Neural cell (in vitro differentiated cells): ENCODE measurements around the gene PMEPA1. TPM values are rescaled to one million over a fixed set of nuclear protein-coding genes. Genes with fewer than 3 reads are reported as not detected.

Experiments used
- H2AFZ ChIP-seq: fragments of 200-600, 300-800 bp; sonication (generic), shearing (Covaris generic); 2 replicates; pipeline ENCODE4 v1.6.0; 2014; ENCODE audit warnings: low read depth, mild to moderate bottlenecking, antibody characterized with exemption, low read length, moderate library complexity
- H3F3A ChIP-seq: fragments of 200-600 bp; shearing (Covaris generic); 2 replicates; pipeline ENCODE4 v1.6.1; 2016; ENCODE audit warnings: mild to moderate bottlenecking, moderate library complexity, mixed read lengths, antibody characterized with exemption, low read length; ENCODE audit not compliant: insufficient read depth, poor library complexity, severe bottlenecking
- H3K27ac ChIP-seq: fragments of 200-600, 300-800 bp; sonication (generic), shearing (Covaris generic); 2 replicates; pipeline ENCODE4 v1.5.1; 2014; ENCODE audit warnings: mild to moderate bottlenecking, low read length, moderate library complexity
- H3K27me3 ChIP-seq: fragments of 300-800, 200-600 bp; sonication (generic), shearing (Covaris generic); 2 replicates; pipeline ENCODE4 v1.6.0; 2014; ENCODE audit warnings: mild to moderate bottlenecking, low read depth, low read length, moderate library complexity; ENCODE audit not compliant: insufficient read depth
- H3K36me3 ChIP-seq: fragments of 300-800, 200-600 bp; sonication (generic), shearing (Covaris generic); 2 replicates; pipeline ENCODE4 v1.5.1; 2014; ENCODE audit warnings: mild to moderate bottlenecking, antibody characterized with exemption, low read length, moderate library complexity; ENCODE audit not compliant: insufficient read depth
- H3K4me2 ChIP-seq: fragments of 300-800, 200-600 bp; sonication (generic), shearing (Covaris generic); 2 replicates; pipeline ENCODE4 v1.6.0; 2014; ENCODE audit warnings: mild to moderate bottlenecking, low read length
- H3K4me3 ChIP-seq: fragments of 300-800, 200-600 bp; sonication (generic), shearing (Covaris generic); 2 replicates; pipeline ENCODE4 v1.5.1; 2014; ENCODE audit warnings: mild to moderate bottlenecking, low read length, moderate library complexity
- H3K79me2 ChIP-seq: fragments of 200-600 bp; shearing (Covaris generic); replicated peaks from 2 replicates; pipeline ENCODE4 v1.6.0; 2014; ENCODE audit warnings: mild to moderate bottlenecking, low read length, moderate library complexity; ENCODE audit not compliant: insufficient read depth
- H3K9ac ChIP-seq: fragments of 300-800, 200-600 bp; sonication (generic), shearing (Covaris generic); 2 replicates; pipeline ENCODE4 v1.6.1; 2016; ENCODE audit warnings: mild to moderate bottlenecking, low read length, mixed read lengths
- H3K9me2 ChIP-seq: fragments of 200-600 bp; shearing (Covaris generic); 2 replicates; pipeline ENCODE4 v1.6.1; 2016; ENCODE audit warnings: mild to moderate bottlenecking, low read length, mixed read lengths; ENCODE audit not compliant: insufficient read depth
- H3K9me3 ChIP-seq: fragments of 200-600, 300-800 bp; sonication (generic), shearing (Covaris generic); 2 replicates; pipeline ENCODE4 v1.6.1; 2016; ENCODE audit warnings: mild to moderate bottlenecking, mixed run types, low read length, moderate library complexity, mixed read lengths
- H4K20me1 ChIP-seq: fragments of 200-600 bp; shearing (Covaris generic); 2 replicates; pipeline ENCODE4 v1.6.1; 2016; ENCODE audit warnings: mild to moderate bottlenecking, mixed run types; ENCODE audit not compliant: insufficient read depth
- CTCF ChIP-seq: fragments of 450-650 bp; IDR thresholded peaks from 2 replicates; pipeline ENCODE4 v1.5.1; 2014; ENCODE audit warnings: antibody characterized with exemption, mild to moderate bottlenecking, moderate library complexity; ENCODE audit not compliant: poor library complexity, severe bottlenecking
- EP300 ChIP-seq: fragments of 450-650 bp; conservative IDR thresholded peaks from 2 replicates; pipeline ENCODE4 v1.6.1; 2014; ENCODE audit warnings: antibody characterized with exemption, mild to moderate bottlenecking, moderate library complexity; ENCODE audit not compliant: poor library complexity, severe bottlenecking
- EZH2 ChIP-seq: fragments of 200-600, 300-800 bp; shearing (Covaris generic), sonication (generic); IDR thresholded peaks from 2 replicates; pipeline ENCODE4 v1.6.1; 2014; ENCODE audit warnings: antibody characterized with exemption, low read length, borderline replicate concordance, mild to moderate bottlenecking; ENCODE audit not compliant: insufficient read depth, poor library complexity, severe bottlenecking
- MXI1 ChIP-seq: fragments of 450-650 bp; conservative IDR thresholded peaks from 2 replicates; pipeline ENCODE4 v1.6.1; 2014; ENCODE audit warnings: antibody characterized with exemption, mild to moderate bottlenecking; ENCODE audit not compliant: poor library complexity, severe bottlenecking
- POLR2AphosphoS5 ChIP-seq: IDR thresholded peaks from 2 replicates; pipeline ENCODE4 v1.6.1; 2012
- RAD21 ChIP-seq: fragments of 450-650 bp; conservative IDR thresholded peaks from 2 replicates; pipeline ENCODE4 v1.6.1; 2014; ENCODE audit warnings: antibody characterized with exemption, mild to moderate bottlenecking, moderate library complexity
- REST ChIP-seq: IDR thresholded peaks from 2 replicates; pipeline ENCODE4 v1.6.1; 2012; ENCODE audit warnings: borderline replicate concordance
- SMC3 ChIP-seq: fragments of 450-650 bp; conservative IDR thresholded peaks from 2 replicates; pipeline ENCODE4 v1.6.1; 2014; ENCODE audit warnings: antibody characterized with exemption, mild to moderate bottlenecking, moderate library complexity; ENCODE audit not compliant: poor library complexity
- TAF1 ChIP-seq: IDR thresholded peaks from 2 replicates; pipeline ENCODE4 v1.6.1; 2012; ENCODE audit warnings: low read depth
- polyA plus RNA-seq: library from polyadenylated mRNA; depleted of rRNA; stranded (reverse); fragments of >200 nt; gene quantifications from 2 replicates; pipeline ENCODE4 v1.2.3, GENCODE V29; 2014

The PMEPA1 gene
- polyA plus RNA-seq, 1 donor from 2014 or later = 5.0 TPM

- H3K9ac ChIP-seq = no peak overlapping the region
- no peaks in the 10 kb centered on the region for H4K20me1 ChIP-seq
- no peak overlapping the region for H2AFZ ChIP-seq
- no peaks in the 10 kb centered on the region for H3K9me2 ChIP-seq
- H3F3A ChIP-seq = no peaks in the 10 kb centered on the region
- H3K79me2 ChIP-seq = no peaks in the 10 kb centered on the region
- TF ChIP-seq CTCF (no peak), RAD21 (no peak), EZH2 (no peak), MXI1 (no peak), EP300 (no peak), REST (no peak), TAF1 (no peak), SMC3 (no peak), POLR2AphosphoS5 (no peak)
- H3K27me3 ChIP-seq = no peaks in the 10 kb centered on the region
- H3K27ac ChIP-seq = no peak overlapping the region
- no peaks in the 10 kb centered on the region for H3K36me3 ChIP-seq
- H3K4me2 ChIP-seq = no peak overlapping the region
- no peaks in the 10 kb centered on the region for H3K9me3 ChIP-seq
- no peak overlapping the region for H3K4me3 ChIP-seq
Measured at GRCh38 chr20:57610261-57610952, 99.4 kb downstream of the PMEPA1 start.

- no peaks in the 10 kb centered on the region for H4K20me1 ChIP-seq
- no peaks in the 10 kb centered on the region for H3K9me2 ChIP-seq
- no peak for TF ChIP-seq EZH2
- TF ChIP-seq EP300 = no peak
- TF ChIP-seq RAD21 = no peak
- no peak for TF ChIP-seq CTCF
- no peak for TF ChIP-seq POLR2AphosphoS5
- no peak for TF ChIP-seq TAF1
- TF ChIP-seq REST = no peak
- TF ChIP-seq MXI1 = no peak
- TF ChIP-seq SMC3 = no peak
Measured at GRCh38 chr20:57609842-57610167, 100.0 kb downstream of the PMEPA1 start.

More at GRCh38 chr20:57609842-57610167, 100.0 kb downstream of the PMEPA1 start:
- Histone ChIP-seq H3K27me3 (no peaks in the 10 kb centered on the region), H3K27ac (no peak overlapping the region), H2AFZ (no peak overlapping the region), H3F3A (no peaks in the 10 kb centered on the region), H3K79me2 (no peaks in the 10 kb centered on the region), H3K4me3 (no peak overlapping the region), H3K36me3 (no peaks in the 10 kb centered on the region), H3K4me2 (no peak overlapping the region), H3K9me3 (no peaks in the 10 kb centered on the region), H3K9ac (no peak overlapping the region)
